Subcutaneous adipose tissue (tissue), 4 donors: ENCODE measurements around the gene CSK. TPM values are rescaled to one million over a fixed set of nuclear protein-coding genes. Genes with fewer than 3 reads are reported as not detected.

Experiments used
- total RNA-seq, 4 donors: library from RNA; depleted of rRNA; stranded (reverse); fragments of >200 nt; gene quantifications; one replicate each; pipeline ENCODE4 v1.1.0, GENCODE V29; 2016
- TF ChIP-seq, protein P1 (sequence below): fragments of 450-650 bp; IDR thresholded peaks from one replicate; pipeline ENCODE4 v1.5.1; 2016; ENCODE audit warnings: low read depth, mild to moderate bottlenecking, control low read depth, antibody characterized with exemption, moderate library complexity

CSK gene
- total RNA-seq, 4 donors from 2014 or later: 17.1 to 25.2 (median 21.9) TPM

DNA sequence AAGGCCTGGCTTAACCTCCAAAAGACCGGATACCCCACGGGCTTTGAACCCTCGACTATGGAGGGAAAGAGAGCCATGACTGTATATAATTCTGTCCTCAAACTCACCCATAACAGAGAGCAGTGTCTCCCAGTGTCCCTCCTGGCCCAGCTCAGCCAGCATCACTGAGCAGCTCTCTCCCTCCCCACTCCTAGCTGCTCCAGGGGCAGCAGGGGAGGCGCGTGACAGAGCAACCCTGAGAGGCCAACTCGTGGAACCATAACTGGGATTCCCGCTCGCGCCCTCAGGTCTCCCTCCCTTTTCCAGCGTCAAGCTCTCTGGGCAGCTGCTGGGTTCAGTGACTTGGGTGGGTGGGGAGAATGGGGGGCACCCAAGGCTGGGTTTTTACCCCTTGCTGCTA is 44.0 kb downstream of the CSK start:
- TF ChIP-seq, protein P1, sequence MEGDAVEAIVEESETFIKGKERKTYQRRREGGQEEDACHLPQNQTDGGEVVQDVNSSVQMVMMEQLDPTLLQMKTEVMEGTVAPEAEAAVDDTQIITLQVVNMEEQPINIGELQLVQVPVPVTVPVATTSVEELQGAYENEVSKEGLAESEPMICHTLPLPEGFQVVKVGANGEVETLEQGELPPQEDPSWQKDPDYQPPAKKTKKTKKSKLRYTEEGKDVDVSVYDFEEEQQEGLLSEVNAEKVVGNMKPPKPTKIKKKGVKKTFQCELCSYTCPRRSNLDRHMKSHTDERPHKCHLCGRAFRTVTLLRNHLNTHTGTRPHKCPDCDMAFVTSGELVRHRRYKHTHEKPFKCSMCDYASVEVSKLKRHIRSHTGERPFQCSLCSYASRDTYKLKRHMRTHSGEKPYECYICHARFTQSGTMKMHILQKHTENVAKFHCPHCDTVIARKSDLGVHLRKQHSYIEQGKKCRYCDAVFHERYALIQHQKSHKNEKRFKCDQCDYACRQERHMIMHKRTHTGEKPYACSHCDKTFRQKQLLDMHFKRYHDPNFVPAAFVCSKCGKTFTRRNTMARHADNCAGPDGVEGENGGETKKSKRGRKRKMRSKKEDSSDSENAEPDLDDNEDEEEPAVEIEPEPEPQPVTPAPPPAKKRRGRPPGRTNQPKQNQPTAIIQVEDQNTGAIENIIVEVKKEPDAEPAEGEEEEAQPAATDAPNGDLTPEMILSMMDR: no peak

DNA sequence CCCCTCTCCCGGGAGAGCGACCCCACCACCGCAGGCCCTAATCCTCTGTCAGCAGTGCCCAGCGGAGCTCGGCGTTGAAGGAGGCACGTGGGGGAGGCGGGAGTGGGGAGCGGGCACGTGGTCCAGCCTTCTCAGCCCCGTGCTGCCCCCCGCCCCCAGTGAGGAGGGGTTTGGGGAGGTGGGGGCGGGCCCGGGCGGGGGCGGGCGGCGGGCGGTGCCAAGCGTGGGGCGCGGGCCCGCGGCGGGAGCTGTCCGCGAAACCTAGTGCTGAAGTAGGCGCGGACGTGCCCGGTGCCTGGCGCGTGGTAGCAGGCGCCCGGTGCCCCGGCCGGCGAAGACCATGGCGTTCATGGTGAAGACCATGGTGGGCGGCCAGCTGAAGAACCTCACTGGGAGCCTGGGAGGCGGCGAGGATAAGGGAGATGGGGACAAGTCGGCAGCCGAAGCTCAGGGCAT is 44.5 kb downstream of the CSK start, which contains the start of gene CPLX3:
TSS of gene CPLX3 (plus strand) at position 264 of the 456 bp plus-strand sequence. CDS start at position 341, 77 bp downstream.
- TF ChIP-seq, protein P1: no peak

DNA sequence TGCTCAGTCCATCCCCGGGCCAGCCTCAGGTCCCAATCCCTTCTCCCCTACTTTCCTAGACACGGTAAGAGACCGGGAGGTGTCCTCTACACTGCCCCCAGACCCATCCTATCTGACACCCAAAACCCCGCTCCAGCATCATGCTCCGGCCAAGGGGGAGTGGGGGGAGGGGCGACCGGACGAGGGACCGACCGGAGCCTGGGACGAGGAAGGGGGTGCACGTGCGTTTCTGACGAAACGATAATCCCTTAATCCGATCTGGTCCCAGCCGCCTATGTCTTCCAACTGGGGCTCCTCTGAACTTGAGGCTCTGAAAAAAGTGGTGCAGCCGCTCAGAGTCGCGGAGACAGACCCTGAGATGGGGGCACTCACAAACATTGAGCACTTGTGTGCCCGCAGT is 45.0 kb downstream of the CSK start:
- TF ChIP-seq, protein P1: no peak

DNA sequence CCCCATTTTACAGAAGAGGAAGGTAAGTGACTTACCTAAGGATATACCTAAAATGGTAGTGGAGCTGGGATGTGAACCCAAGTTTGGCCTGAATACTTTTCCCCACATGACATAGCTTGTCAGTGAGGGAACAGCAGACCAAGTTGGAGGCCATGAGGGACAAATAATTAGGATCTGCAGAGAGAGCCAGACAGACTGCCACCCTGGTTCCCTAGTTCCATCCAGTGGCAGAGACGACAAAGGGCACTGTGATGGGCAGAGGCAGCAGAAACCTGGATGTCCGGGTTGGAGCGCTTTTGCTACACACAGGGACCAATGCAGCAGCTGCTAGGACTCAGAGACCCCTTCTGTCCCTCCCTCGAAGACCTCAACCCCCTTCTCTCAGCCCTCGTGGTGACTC is 45.7 kb downstream of the CSK start:
- TF ChIP-seq, protein P1: no peak

DNA sequence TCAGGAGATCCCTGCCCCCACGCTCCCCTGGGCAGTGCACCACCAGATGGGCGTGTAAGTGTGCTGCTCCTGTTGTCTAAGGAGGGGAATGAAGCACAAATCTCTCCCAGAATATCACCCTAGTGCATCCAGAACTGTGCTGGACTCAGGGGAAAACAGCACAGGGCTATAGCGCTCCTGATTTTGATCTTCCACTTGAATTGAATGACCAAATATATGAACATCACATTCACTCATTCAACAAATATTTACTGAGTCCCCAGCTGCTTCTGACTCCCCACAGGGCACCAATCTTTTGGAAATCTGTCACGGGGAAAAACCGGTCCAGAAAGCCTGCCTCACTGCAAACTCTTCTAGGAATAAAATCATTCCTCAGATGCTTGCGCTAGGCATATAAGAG is 47.0 kb downstream of the CSK start:
- TF ChIP-seq, protein P1: no peak

DNA sequence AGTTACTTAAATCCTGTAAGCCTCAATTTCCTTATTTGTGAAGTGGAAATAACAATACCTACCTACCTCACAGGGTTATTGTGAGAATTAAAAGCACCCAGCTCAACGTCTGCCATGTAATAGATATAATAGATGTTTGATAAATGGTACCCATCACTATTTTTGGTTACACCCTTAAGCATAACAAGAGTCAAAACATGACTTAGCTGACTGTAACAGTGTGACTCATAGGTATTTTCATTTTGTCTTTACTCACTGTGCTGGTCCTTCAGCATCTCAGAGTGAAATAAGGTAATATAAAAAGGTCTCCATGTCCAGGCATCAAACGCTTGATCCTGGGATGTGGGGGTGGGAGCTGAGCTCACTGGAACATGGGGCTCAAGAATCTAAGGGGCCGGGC is 47.6 kb downstream of the CSK start:
- TF ChIP-seq, protein P1: no peak

DNA sequence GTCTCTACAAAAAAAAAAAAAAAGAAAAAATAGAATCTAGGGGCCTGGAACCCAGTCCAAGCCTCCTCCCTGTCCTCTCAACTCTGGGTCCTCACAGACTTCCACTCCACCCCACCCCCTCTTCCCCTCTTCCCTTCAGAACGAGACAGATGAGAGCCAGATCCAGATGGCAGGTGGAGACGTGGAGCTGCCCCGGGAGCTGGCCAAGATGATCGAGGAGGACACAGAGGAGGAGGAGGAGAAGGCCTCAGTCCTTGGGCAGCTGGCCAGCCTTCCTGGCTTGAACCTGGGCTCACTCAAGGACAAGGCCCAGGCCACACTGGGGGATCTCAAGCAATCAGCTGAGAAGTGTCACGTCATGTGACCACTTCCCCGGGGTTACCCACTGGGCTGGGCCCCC is 48.1 kb downstream of the CSK start:
- TF ChIP-seq, protein P1: no peak
